ENCODE results near the gene PAX8.
A peak's percentile ranks its signal among the peaks of the same experiment; 100 is the strongest.
"Not testable (repeated sequence)": the region's sequence is repeated elsewhere in the genome, so short reads cannot be mapped to it uniquely, and the experiment has no call there.

Gene PAX8

GRCh38 chr2:113288117-113288673 lies 9.5 kb upstream of the PAX8 start:
- ATAC-seq: not testable (repeated sequence)

- no peak for ATAC-seq
These were observed 7.1 kb upstream of the PAX8 start for GRCh38 chr2:113285816-113286215.

- ATAC-seq: not testable (repeated sequence)
These were observed 6.3 kb upstream of the PAX8 start for GRCh38 chr2:113284999-113285398.

GRCh38 chr2:113284476-113284875 lies 5.8 kb upstream of the PAX8 start:
- no peak for ATAC-seq

GRCh38 chr2:113283704-113284284 lies 5.1 kb upstream of the PAX8 start:
- ATAC-seq: no peak

- ATAC-seq: no peak
These were observed 4.2 kb upstream of the PAX8 start for GRCh38 chr2:113282747-113283533.

- ATAC-seq: no peak
These were observed 3.4 kb upstream of the PAX8 start for GRCh38 chr2:113281910-113282746.

- no peak for ATAC-seq
These were observed 514 bp downstream of the PAX8 start for GRCh38 chr2:113278073-113278741.

- ATAC-seq: no peak
These were observed 1.1 kb downstream of the PAX8 start for GRCh38 chr2:113277474-113278072.

GRCh38 chr2:113276761-113277425 lies 1.8 kb downstream of the PAX8 start:
- no peak for ATAC-seq

- no peak for ATAC-seq
These were observed 2.4 kb downstream of the PAX8 start for GRCh38 chr2:113276216-113276760.

GRCh38 chr2:113275556-113276215 lies 3.0 kb downstream of the PAX8 start:
- no peak for ATAC-seq

GRCh38 chr2:113274432-113274831 lies 4.3 kb downstream of the PAX8 start:
- no peak for ATAC-seq

- ATAC-seq: no peak
These were observed 4.7 kb downstream of the PAX8 start for GRCh38 chr2:113273981-113274380.

GRCh38 chr2:113273027-113273551 lies 5.6 kb downstream of the PAX8 start:
- ATAC-seq: peak in 1 of 2 donors; percentile 52

- ATAC-seq: no peak
These were observed 6.2 kb downstream of the PAX8 start for GRCh38 chr2:113272477-113272876.

- ATAC-seq: no peak
These were observed 9.9 kb downstream of the PAX8 start for GRCh38 chr2:113268621-113269360.

GRCh38 chr2:113266431-113266830 lies 12.3 kb downstream of the PAX8 start:
- no peak for ATAC-seq

GRCh38 chr2:113264713-113265403 lies 13.9 kb downstream of the PAX8 start:
- no peak for ATAC-seq
